Measurements from ENCODE around the gene IGSF8.

DNA sequence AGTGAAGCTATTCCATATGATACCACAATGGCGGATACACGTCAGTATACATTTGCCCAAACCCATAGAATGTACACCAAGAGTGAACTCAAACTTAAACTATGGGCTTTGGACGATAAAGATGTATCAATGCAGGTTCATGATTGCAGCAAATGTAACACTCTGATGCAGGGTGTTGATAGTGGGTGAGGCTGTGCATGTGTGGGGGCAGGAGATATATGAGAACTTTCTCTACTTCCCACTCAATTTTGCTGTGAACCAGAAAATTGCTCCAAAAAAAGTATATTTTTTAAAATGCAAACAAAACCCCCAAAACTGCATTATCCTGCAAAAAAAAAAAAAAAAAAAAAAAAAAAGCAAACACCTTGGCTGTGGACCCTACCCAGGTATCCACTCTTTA lies 20.5 kb upstream of the IGSF8 start:
- TF ChIP-seq POLR2A (IDR thresholded peaks at IDR 0.05) (no peak), EP300 (IDR thresholded peaks at IDR 0.05) (no peak)
- TF ChIP-seq, protein P1, sequence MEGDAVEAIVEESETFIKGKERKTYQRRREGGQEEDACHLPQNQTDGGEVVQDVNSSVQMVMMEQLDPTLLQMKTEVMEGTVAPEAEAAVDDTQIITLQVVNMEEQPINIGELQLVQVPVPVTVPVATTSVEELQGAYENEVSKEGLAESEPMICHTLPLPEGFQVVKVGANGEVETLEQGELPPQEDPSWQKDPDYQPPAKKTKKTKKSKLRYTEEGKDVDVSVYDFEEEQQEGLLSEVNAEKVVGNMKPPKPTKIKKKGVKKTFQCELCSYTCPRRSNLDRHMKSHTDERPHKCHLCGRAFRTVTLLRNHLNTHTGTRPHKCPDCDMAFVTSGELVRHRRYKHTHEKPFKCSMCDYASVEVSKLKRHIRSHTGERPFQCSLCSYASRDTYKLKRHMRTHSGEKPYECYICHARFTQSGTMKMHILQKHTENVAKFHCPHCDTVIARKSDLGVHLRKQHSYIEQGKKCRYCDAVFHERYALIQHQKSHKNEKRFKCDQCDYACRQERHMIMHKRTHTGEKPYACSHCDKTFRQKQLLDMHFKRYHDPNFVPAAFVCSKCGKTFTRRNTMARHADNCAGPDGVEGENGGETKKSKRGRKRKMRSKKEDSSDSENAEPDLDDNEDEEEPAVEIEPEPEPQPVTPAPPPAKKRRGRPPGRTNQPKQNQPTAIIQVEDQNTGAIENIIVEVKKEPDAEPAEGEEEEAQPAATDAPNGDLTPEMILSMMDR (IDR thresholded peaks at IDR 0.05) = no peak

Measured in ovary (tissue), 3 donors.